ENCODE results near the gene SPRR2G.
"Not testable (repeated sequence)": the region's sequence is repeated elsewhere in the genome, so short reads cannot be mapped to it uniquely, and the experiment has no call there.

Gene SPRR2G

GRCh38 chr1:153152481-153152880 is 1.8 kb upstream of the SPRR2G start:
- no peak overlapping the region for H3K4me3 ChIP-seq (ENCODE audit: extremely low read depth, insufficient read depth, low read length, poor library complexity, severe bottlenecking)
- no peaks in the 10 kb centered on the region for H3K9me3 ChIP-seq (ENCODE audit: control insufficient read depth, low read length)
- WGBS, 2 experiments (ENCODE audit: insufficient coverage in 2 of 2) = 83 to 100% methylated on average over 1 of the region's 3 CpGs
- H3K27ac ChIP-seq (ENCODE audit: low read depth, low read length, severe bottlenecking) = no peak overlapping the region
- H3K36me3 ChIP-seq (ENCODE audit: control insufficient read depth, insufficient read depth, low read length) = no peaks in the 10 kb centered on the region
- H3K4me1 ChIP-seq (ENCODE audit: control insufficient read depth, insufficient read depth, low read length, poor library complexity, severe bottlenecking) = no peaks in the 10 kb centered on the region

DNA sequence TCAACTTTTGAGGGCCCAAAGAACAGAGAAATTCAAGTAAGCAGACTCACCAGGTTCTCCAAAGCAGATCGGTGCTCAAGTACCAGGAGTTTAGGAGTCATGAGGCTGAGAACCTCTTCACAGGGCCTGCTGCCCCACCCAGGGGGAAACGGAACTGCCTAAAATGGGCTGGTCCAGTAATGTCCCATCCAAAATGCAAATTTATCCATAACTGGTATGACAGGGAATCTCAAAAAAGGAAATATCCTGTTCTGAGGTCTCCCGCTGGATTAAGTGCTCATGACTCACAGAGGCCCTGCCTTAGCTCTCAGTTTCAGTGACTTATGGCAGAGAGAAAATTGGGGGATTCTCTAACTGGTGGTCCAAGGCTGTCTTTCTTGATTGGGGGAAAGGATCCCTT is 9.3 kb downstream of the SPRR2G start:
- no peaks in the 10 kb centered on the region for H3K36me3 ChIP-seq (ENCODE audit: control insufficient read depth, insufficient read depth, low read length)
- H3K4me1 ChIP-seq (ENCODE audit: control insufficient read depth, insufficient read depth, low read length, poor library complexity, severe bottlenecking) = no peaks in the 10 kb centered on the region
- no peak overlapping the region for H3K27ac ChIP-seq (ENCODE audit: low read depth, low read length, severe bottlenecking)
- H3K4me3 ChIP-seq (ENCODE audit: extremely low read depth, insufficient read depth, low read length, poor library complexity, severe bottlenecking) = no peak overlapping the region
- WGBS, 2 experiments (ENCODE audit: insufficient coverage in 2 of 2) = 89 to 100% methylated on average over 1 to 3 of the region's 3 CpGs
- no peaks in the 10 kb centered on the region for H3K9me3 ChIP-seq (ENCODE audit: control insufficient read depth, low read length)

DNA sequence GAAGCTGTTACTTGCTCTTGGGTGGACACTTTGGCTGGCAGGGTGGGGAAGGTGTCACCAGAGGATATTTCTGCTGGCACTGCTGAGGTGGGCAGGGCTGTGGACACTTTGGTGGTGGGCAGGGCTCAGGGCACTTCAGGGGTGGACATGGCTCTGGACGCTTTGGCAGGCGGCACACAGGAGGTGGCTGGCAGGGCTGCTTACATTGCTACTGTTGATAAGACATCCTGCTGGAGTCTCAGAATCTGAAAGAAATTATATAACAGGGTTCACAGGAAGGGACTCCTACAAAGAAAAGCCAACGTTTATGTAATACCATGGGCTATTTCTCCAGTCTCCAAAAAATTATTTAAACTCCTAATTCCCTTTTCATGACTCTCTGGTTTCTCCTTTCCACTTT is 10.2 kb downstream of the SPRR2G start:
- WGBS, 2 experiments (ENCODE audit: insufficient coverage in 2 of 2) = 70 to 92% methylated on average over 2 to 3 of the region's 3 CpGs
- Histone ChIP-seq H3K9me3 (ENCODE audit: control insufficient read depth, low read length) (no peaks in the 10 kb centered on the region), H3K4me1 (ENCODE audit: control insufficient read depth, insufficient read depth, low read length, poor library complexity, severe bottlenecking) (no peaks in the 10 kb centered on the region), H3K27ac (ENCODE audit: low read depth, low read length, severe bottlenecking) (no peak overlapping the region), H3K4me3 (ENCODE audit: extremely low read depth, insufficient read depth, low read length, poor library complexity, severe bottlenecking) (no peak overlapping the region), H3K36me3 (ENCODE audit: control insufficient read depth, insufficient read depth, low read length) (no peaks in the 10 kb centered on the region)

- WGBS, 2 experiments (ENCODE audit: insufficient coverage in 2 of 2) = 83% methylated on average over 1 of the region's 2 CpGs; no CpG with 5 or more reads in 1 of the 2 experiments
- no peak overlapping the region for H3K27ac ChIP-seq (ENCODE audit: low read depth, low read length, severe bottlenecking)
- no peaks in the 10 kb centered on the region for H3K4me1 ChIP-seq (ENCODE audit: control insufficient read depth, insufficient read depth, low read length, poor library complexity, severe bottlenecking)
- H3K9me3 ChIP-seq (ENCODE audit: control insufficient read depth, low read length) = no peaks in the 10 kb centered on the region
- H3K4me3 ChIP-seq (ENCODE audit: extremely low read depth, insufficient read depth, low read length, poor library complexity, severe bottlenecking) = no peak overlapping the region
- H3K36me3 ChIP-seq (ENCODE audit: control insufficient read depth, insufficient read depth, low read length) = no peaks in the 10 kb centered on the region
Observed at GRCh38 chr1:153133743-153134142, 16.9 kb downstream of the SPRR2G start.

DNA sequence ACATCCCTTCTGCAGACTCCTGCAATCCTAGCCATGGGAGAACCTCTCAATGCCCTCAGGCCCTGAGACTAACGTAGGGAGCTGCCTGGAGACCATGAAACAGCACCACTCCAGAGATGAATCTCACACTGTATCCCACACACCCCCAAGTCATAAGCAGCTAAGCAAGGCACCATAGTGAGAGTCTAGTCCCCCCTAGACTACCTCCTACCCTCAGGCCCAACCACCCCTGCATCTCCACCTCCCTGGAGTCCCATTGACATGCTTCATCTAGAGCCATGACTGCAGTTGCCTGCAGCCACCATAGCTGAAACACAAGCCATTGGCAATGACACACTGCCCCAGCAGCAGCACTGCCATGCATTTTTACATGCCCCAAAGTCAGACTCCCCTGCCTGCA is 17.4 kb downstream of the SPRR2G start:
- H3K4me3 ChIP-seq (ENCODE audit: extremely low read depth, insufficient read depth, low read length, poor library complexity, severe bottlenecking) = no peak overlapping the region
- no peak overlapping the region for H3K27ac ChIP-seq (ENCODE audit: low read depth, low read length, severe bottlenecking)
- WGBS, 2 experiments (ENCODE audit: insufficient coverage in 2 of 2) = 64 to 100% methylated on average over 1 of the region's 1 CpG
- H3K4me1 ChIP-seq (ENCODE audit: control insufficient read depth, insufficient read depth, low read length, poor library complexity, severe bottlenecking) = no peaks in the 10 kb centered on the region
- H3K9me3 ChIP-seq (ENCODE audit: control insufficient read depth, low read length) = no peaks in the 10 kb centered on the region
- H3K36me3 ChIP-seq (ENCODE audit: control insufficient read depth, insufficient read depth, low read length) = no peaks in the 10 kb centered on the region

- not testable (repeated sequence) for H3K36me3 ChIP-seq (ENCODE audit: control insufficient read depth, insufficient read depth, low read length); H3K4me1 ChIP-seq (ENCODE audit: control insufficient read depth, insufficient read depth, low read length, poor library complexity, severe bottlenecking); H3K4me3 ChIP-seq (ENCODE audit: extremely low read depth, insufficient read depth, low read length, poor library complexity, severe bottlenecking); H3K27ac ChIP-seq (ENCODE audit: low read depth, low read length, severe bottlenecking)
- WGBS, 2 experiments (ENCODE audit: insufficient coverage in 2 of 2) = 85 to 100% methylated on average over 2 of the region's 4 CpGs
- H3K9me3 ChIP-seq (ENCODE audit: control insufficient read depth, low read length) = peaks cover 12% of the 10 kb centered on the region
Observed at GRCh38 chr1:153128688-153129087, 22.0 kb downstream of the SPRR2G start.

DNA sequence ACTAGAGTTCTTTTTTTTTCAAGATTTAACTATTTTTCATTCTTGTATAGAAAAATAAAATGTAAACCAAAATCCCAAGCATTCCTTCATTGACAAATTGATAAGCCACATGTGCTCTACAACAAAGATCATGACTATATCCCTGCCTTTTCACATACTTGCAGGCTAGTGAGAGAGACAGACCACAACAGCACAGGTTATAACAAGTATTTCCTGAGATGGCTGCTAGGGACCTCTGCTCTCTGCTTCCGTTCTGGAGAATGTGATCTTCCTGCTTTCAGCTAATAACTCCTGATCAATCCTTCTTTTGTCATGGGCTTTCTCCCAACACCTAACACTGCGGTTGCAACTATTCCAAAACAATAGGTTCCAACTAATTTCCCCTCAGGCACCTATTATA is 23.4 kb downstream of the SPRR2G start:
- WGBS, 2 experiments (ENCODE audit: insufficient coverage in 2 of 2) = 82 to 83% methylated on average over 1 to 2 of the region's 2 CpGs
- H3K27ac ChIP-seq (ENCODE audit: low read depth, low read length, severe bottlenecking) = no peak overlapping the region
- no peaks in the 10 kb centered on the region for H3K36me3 ChIP-seq (ENCODE audit: control insufficient read depth, insufficient read depth, low read length)
- no peak overlapping the region for H3K4me3 ChIP-seq (ENCODE audit: extremely low read depth, insufficient read depth, low read length, poor library complexity, severe bottlenecking)
- H3K4me1 ChIP-seq (ENCODE audit: control insufficient read depth, insufficient read depth, low read length, poor library complexity, severe bottlenecking) = no peaks in the 10 kb centered on the region
- peaks cover 16% of the 10 kb centered on the region for H3K9me3 ChIP-seq (ENCODE audit: control insufficient read depth, low read length)

DNA sequence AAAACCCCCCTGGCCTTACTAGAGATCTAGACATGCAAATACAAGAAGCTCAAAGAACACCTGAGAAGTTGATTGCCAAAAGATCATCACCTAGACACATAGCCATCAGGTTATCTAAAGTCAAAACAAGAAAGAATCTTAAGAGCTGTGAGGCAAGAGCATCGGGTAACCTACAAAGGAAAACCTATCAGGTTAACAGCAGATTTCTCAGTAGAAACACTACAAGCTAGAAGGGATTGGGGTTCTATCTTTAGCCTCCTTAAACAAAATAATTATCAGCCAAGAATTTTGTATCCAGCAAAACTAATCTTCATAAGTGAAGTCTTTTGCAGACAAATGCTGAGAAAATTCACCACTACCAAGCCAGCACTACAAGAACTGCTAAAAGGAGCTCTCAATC is 25.2 kb downstream of the SPRR2G start:
- Histone ChIP-seq H3K4me3 (ENCODE audit: extremely low read depth, insufficient read depth, low read length, poor library complexity, severe bottlenecking) (no peak overlapping the region), H3K9me3 (ENCODE audit: control insufficient read depth, low read length) (peaks cover 16% of the 10 kb centered on the region), H3K4me1 (ENCODE audit: control insufficient read depth, insufficient read depth, low read length, poor library complexity, severe bottlenecking) (no peaks in the 10 kb centered on the region), H3K27ac (ENCODE audit: low read depth, low read length, severe bottlenecking) (no peak overlapping the region), H3K36me3 (ENCODE audit: control insufficient read depth, insufficient read depth, low read length) (no peaks in the 10 kb centered on the region)
- WGBS, 2 experiments (ENCODE audit: insufficient coverage in 2 of 2) = no CpG with 5 or more reads among the region's 1 CpG

DNA sequence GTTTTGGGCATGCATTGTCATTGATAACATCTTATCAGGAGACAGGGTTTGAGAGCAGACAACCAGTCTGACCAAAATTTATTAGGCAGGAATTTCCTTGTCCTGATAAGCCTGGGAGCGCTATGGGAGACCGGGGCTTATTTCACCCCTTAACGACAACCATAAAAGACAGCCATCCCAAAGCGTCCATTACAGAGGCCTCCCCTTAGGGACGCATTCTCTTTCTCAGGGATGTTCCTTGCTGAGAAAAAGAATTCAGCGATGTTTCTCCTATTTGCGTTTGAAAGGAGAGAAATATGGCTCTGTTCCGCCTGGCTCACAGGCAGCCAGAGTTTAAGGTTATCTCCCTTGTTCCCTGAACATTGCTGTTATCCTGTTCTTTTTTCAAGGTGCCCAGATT is 26.9 kb downstream of the SPRR2G start:
- not testable (repeated sequence) for H3K4me3 ChIP-seq (ENCODE audit: extremely low read depth, insufficient read depth, low read length, poor library complexity, severe bottlenecking); H3K4me1 ChIP-seq (ENCODE audit: control insufficient read depth, insufficient read depth, low read length, poor library complexity, severe bottlenecking); H3K27ac ChIP-seq (ENCODE audit: low read depth, low read length, severe bottlenecking); H3K36me3 ChIP-seq (ENCODE audit: control insufficient read depth, insufficient read depth, low read length)
- H3K9me3 ChIP-seq (ENCODE audit: control insufficient read depth, low read length) = peaks cover 16% of the 10 kb centered on the region
- WGBS, 2 experiments (ENCODE audit: insufficient coverage in 2 of 2) = 64 to 72% methylated on average over 5 to 6 of the region's 8 CpGs

- Histone ChIP-seq H3K9me3 (ENCODE audit: control insufficient read depth, low read length) (peaks cover 16% of the 10 kb centered on the region), H3K4me3 (ENCODE audit: extremely low read depth, insufficient read depth, low read length, poor library complexity, severe bottlenecking) (no peak overlapping the region), H3K36me3 (ENCODE audit: control insufficient read depth, insufficient read depth, low read length) (no peaks in the 10 kb centered on the region), H3K27ac (ENCODE audit: low read depth, low read length, severe bottlenecking) (no peak overlapping the region), H3K4me1 (ENCODE audit: control insufficient read depth, insufficient read depth, low read length, poor library complexity, severe bottlenecking) (no peaks in the 10 kb centered on the region)
- 20 to 31% methylated on average over 1 to 3 of the region's 3 CpGs for whole genome bisulfite sequencing, 2 experiments (ENCODE audit: insufficient coverage in 2 of 2)
Observed at GRCh38 chr1:153122831-153123421, 27.8 kb downstream of the SPRR2G start.

GRCh38 chr1:153120945-153121344 is 29.7 kb downstream of the SPRR2G start:
- Histone ChIP-seq H3K27ac (ENCODE audit: low read depth, low read length, severe bottlenecking) (no peak overlapping the region), H3K9me3 (ENCODE audit: control insufficient read depth, low read length) (peaks cover 16% of the 10 kb centered on the region), H3K4me1 (ENCODE audit: control insufficient read depth, insufficient read depth, low read length, poor library complexity, severe bottlenecking) (no peaks in the 10 kb centered on the region), H3K4me3 (ENCODE audit: extremely low read depth, insufficient read depth, low read length, poor library complexity, severe bottlenecking) (no peak overlapping the region), H3K36me3 (ENCODE audit: control insufficient read depth, insufficient read depth, low read length) (no peaks in the 10 kb centered on the region)
